GM11168 (cell line): ENCODE data around the gene GBX1.

ENCODE experiments used
- in situ Hi-C: fragments of 300-500 bp; cut with MboI; formaldehyde crosslinking; loops from one replicate; pipeline ENCODE4 v1.12.0; 2022; ENCODE audit warnings: low sequenced_read_pairs; ENCODE audit not compliant: unreplicated experiment

The GBX1 gene

DNA sequence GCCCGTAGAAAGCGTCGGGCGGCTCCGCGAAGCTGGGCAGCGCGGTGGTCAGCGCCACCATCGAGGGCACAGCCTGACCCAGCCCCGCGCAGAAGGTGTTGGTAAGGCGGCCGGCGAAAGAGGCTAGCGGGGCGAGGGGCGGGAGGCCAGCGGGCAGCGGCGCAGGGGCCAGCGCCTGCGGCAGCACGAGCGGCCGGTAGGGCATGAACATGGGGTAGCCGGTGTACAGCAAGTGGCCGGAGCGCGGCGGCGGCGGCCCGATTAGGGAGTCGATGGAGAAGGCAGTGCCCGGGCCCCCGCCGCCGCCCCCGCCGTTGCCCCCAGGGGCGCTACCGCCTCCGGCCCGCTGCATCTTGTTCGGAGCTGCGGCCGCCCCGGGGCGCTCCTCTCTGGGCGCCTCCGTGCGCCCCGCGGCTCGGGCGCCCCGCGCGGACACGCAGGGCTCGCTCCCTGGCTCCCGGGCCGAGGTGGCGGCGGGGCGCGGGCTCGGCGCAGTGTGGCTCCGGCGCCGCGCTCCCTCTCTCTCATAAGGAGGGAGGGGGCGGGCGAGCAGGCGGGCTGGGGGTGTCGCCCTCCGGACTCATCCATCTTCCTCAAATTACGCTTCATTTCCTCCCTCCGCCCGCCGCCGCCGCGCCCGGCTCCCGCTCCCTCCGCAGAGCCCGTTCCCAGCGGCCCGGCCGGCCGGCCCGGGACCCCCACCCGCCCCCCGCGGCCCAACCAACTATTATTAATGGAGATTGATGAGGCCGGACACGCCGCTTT is at the start of gene GBX1:
TSS of gene GBX1 (minus strand) at position 498 of the 765 bp plus-strand sequence. CDS start at position 352, 146 bp downstream.
- in situ Hi-C loops = no loop called here

DNA sequence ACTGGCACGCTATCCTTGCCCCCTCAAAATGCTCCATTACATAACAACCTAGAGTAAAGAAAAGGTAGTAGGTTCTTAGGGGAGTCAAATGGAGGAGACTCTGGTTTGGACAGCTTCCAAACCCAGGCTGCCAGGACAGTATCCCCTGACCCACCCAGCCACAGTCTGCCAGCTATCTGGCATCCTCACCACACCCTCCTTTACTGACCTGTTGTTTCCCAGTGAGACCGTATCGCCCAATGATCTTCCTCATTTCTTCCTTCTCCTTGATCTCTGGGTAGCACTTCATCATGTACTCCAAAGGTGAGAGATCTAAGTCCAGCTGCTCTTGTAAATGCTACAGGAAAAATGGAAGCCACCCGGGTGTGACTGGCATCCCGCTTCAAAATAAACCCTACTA is 47.9 kb upstream of the GBX1 start:
- in situ Hi-C loops = no loop called here

DNA sequence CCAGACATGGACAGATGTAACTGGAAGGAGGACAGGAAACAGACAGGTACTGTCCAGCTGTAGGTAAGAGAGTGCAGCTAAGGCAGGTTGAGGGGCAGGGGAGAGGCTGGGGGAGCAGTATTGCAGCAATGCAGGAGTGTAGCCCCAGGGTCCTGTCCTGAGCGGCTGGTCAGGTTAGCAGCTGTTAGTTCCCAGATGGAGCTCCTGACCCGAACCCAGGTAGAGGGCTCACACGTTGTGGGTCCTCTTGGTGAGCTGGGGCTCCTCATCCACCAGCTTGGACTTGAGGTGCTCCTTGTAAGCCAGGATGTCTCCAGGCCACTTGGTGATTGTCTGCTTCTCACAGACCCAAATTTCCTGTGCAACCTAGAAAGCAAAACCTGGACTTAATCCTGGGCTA is 46.3 kb upstream of the GBX1 start:
- in situ Hi-C loops = no loop called here

DNA sequence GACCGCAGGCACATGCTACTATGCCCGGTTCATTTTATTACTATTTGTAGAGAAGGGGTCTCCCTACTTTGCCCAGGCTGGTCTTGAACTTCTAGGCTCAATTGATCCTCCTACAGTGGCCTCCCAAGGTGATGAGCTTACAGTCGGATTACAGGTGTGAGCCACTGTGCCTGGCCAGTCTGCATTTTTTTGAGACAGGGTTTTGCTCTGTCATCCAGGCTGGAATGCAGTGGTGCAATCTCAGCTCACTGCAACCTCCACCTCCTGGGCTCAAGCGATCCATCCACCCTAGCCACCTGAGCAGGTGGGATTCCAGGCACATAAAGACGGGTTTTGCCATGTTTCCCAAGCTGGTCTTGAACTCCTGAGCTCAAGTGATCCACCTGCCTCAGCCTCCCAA is 45.1 kb upstream of the GBX1 start:
- in situ Hi-C loops = no loop called here

DNA sequence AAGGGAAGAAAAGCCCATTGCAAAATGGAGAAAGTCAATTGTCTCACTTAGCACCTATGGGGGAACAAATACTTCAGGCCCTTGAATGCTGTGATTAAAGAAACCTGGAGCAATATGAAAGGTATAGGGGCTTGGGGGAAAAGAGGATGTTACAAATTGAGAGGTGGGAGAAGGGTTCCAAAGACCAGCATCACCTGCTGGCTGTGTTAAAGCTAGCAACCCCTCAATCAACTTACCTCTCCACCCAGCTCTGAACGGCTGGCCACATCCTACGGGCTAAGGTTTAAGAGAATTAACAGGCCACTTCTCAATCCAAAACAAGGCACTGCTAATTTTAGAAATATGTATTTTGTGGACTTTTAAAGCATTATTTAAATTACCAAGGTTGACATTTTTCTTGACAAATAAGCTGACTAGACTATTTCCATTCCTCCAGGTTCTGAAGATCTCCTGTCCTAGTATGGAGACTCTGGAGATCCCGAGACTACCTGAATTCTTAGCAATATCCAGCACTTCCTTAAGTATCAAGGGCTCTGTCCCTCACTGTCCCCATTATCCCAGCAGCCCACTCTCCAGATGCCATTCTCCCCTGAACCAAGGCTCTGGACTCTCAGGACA is 43.8 kb upstream of the GBX1 start:
- in situ Hi-C loops = no loop called here

DNA sequence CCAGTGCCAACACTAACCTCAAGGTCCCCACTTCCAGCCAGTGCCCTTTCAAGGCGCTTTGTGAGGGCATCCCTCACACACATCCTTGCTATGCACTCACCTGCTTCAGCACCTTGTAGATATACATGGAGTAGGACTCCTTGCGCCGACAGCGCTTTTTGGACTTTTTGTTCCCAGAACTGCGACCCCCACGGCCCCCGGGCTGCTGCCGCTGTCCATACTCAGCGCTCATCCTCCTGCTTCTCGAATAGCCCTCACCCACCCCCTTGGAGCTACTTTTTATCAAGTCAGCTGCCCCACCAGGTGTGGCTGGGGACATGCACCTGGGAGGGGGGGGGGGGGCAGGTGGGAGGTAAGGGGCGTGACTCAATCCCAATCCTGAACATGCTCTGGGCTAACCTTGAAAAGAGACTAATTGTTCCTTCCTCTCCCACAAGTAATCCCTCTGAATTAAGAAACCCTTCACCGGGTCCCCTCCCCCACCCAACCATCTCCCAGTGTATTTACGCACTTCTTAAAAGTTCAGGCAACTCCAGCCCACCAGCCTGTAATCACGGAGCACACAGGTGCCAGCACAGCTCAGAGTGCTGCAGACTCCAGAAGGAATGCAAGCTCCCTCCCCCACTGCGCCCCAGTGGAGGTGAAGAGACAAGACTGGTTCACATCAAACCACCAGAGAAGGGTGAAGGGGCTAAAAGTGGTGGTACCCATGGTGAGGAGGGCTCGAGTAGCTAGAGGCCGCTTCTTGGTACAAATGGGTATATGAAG is 42.8 kb upstream of the GBX1 start, which contains the start of gene H2BK1:
TSS of gene H2BK1 (minus strand) at position 402 of the 768 bp plus-strand sequence. CDS start at position 232, 170 bp downstream.
- in situ Hi-C loops = no loop called here

DNA sequence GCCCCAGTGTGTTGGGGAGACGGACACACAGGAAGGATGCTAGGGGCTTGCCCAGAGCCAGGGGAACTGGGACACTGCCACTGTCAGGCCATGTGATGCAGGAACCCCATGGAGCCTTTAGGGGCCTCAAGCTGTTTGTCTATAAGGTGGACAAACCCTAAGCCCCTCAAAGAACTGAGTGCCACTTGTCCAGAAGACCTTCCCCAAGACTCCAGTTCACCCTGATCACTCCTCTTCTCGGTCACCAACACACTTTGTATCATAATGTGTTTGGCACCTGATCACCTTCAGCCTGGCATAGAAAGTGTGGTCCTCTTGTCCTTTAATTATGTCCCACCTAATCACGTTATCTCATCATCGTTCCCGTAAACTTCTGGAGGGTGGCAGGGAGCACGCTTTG is 42.1 kb upstream of the GBX1 start:
- in situ Hi-C loops = no loop called here

DNA sequence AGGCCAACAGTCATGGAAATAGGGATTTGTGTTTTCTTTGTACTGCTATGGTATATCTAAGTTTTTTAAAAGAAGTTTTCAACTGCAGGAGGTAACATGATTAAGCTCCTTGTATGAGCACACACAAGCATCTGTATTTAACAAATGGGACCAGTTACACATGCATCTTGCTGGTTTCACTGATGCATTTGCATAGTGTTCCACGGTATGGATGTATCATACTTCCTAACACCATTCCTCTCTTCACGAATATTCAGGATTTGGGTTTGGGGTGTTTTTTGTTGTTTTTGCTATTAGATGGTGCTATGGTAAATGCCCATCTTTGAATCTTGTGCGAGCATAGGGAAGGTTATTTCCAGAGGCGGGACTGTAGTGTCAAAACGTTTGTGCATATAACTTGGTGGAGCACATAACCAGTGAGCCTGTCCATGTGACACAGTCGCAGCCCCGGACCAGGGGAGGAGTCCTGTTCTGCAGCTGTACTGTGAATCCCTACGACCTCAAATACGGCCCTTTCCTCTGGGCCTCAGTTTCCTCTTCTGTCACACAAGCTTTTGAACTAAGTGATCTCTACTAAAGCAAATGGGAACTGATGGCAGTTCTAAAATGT is 40.9 kb upstream of the GBX1 start:
- in situ Hi-C loops = no loop called here

DNA sequence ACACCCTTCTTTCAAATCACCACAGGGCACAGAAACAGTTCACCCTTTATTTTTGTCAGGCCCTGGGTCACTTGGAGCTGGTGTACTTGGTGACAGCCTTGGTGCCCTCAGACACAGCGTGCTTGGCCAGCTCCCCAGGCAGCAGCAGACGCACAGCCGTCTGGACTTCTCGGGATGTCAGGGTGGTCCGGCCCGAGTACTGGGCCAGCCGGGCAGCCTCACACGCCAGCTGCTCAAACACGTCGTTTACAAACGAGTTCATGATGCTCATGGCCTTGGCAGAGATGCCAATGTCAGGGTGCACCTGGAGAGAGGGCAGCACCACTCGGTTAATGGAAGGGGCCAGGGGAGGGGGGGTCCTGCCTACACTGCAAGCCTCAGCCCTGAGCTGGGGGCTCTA is 40.3 kb upstream of the GBX1 start:
- in situ Hi-C loops = no loop called here

DNA sequence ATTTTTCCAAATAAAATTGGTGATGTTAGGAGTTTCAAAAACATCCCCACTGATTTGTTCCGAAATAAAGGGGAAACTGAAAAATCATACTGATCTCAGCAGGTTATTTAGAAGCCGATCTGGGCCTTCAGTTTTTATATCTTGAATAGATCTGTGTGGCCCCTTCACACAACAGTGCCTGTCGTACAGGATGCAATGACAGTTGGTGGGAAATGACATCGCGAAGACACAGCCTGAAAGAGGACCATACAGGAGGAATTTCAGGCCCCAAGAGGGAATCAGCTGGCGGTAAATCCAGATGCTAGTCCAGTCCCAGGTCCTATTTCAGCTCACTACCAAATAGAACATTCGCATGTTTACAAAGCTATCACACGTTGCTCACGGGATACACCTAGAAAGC is 39.8 kb upstream of the GBX1 start:
- in situ Hi-C loops = no loop called here

DNA sequence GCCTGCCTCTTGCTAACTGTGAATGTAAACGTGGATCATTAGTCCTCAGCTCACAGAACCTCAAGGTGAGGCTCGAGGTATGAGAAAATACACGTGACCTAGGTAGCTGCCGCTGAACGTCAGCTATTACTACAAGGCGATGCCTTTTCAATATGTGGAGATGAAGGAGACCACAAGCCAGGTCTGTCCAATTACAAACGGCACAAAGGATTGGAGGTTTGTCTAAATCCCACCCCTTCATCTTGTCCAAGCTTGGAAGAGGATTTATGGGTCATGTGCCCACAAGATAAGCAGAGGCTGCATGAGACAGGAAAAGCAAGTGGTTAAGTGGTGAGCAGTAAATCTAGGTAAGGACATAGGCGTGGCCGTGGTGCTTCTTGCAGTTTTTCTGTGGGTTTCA is 39.4 kb upstream of the GBX1 start:
- in situ Hi-C loops = no loop called here

DNA sequence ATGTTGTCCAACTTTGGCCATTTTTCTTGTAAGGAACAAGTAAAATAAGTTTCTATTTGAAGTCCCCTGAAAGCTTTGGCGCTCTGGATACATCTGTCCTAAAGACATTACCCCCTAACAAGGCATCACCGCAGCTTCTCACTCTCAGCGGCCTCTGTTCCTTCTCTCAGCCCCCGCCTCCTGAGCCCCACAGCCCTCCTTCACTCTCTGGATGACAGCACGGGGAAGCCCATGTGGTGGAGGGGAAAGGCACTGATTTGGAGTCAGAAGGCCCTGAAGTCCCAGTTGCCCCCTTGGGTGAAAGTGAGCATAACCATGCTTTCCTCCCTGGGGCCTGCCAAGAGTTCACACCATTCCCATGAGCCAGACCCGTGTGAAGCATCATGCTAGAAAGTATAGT is 38.2 kb upstream of the GBX1 start:
- in situ Hi-C loops = no loop called here

DNA sequence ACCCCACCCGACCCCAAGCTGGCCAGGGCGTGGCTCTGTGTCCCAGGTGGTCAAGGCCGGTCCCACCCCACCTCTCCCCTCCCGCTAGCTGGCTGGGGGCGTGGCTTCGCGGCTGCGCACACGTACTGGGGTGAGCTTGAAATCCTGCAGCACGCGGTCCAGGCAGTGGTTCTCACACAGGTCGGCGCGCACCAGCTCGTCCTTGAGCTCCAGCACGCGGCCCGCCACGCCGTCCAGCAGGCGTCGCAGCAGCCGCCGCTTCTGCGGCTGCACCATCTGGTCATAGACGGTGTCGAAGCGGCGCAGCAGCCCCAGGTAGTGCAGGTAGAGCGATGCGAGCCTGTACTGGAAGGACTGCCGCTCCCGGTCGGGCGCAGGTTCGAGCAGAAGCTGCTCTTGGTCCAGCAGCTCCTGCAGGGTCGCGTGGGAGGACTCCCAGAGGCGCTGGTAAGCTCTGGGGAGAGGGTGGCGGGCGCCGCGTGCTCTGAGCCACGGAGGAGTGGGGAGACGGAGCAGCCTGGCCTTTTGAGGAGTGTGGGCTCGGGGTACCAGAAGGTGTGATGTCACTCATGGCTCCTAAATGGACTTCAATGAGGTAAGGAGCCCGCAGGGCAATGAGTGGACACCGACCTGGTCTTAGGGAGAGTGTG is 37.0 kb upstream of the GBX1 start:
- in situ Hi-C loops = no loop called here

DNA sequence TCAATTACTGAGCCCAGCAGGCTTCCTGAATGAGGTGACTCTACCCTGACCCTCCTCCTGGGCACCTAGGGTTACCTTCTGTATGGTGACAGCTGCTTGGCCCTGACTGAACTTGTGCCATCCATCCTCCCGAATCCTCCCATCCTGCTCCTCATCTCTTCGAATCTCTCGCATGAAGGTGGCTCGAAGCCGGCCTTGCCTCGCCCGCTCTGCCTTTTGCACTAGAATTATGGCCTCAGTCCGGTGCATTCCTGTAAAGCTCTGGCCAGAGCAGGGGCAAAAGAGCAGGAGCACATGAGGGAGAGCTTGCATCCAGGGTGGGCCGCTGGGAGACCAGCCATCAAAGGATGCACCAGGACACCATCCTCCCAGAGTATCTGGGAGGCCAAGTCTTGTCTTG is 35.3 kb upstream of the GBX1 start:
- in situ Hi-C loops = no loop called here

DNA sequence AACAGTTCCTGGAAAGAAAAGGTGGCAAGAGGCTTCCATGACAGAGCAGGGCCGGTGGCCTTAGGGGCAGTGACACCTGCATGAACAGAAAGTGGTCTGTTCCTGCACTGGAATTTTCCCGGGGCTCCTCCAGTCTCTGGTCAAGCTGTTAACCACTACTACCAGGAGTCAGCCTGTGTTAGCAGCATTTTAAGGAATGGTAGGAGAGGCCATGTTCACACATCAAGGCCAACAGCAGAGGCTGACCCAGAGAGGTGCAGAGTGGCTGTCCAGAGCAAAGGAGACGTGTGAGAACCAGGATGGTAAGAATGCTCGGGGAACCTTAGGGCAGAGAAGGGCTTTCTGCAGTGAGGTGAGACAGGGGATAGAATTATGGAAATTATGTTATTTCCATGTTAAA is 34.3 kb upstream of the GBX1 start:
- in situ Hi-C loops = no loop called here

DNA sequence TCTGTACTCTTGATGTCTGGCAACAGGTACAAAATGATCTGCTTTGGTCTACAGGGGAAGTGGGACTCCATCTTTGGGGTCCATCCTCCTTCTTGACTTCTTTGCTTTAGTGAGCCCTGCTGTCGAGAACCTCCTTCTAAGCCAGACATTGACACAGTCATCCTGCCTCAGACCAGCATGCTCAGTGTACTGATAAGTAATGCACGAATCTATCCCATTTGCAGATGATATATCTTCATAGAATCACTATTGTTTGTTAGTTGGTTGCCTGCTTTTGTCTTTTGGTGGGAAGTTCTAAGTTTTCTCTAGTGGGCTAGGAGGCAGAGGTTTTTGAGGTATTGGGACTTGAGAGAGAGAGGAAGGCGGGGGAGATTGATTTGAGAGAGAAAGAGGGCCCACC is 33.9 kb upstream of the GBX1 start:
- in situ Hi-C loops = no loop called here

DNA sequence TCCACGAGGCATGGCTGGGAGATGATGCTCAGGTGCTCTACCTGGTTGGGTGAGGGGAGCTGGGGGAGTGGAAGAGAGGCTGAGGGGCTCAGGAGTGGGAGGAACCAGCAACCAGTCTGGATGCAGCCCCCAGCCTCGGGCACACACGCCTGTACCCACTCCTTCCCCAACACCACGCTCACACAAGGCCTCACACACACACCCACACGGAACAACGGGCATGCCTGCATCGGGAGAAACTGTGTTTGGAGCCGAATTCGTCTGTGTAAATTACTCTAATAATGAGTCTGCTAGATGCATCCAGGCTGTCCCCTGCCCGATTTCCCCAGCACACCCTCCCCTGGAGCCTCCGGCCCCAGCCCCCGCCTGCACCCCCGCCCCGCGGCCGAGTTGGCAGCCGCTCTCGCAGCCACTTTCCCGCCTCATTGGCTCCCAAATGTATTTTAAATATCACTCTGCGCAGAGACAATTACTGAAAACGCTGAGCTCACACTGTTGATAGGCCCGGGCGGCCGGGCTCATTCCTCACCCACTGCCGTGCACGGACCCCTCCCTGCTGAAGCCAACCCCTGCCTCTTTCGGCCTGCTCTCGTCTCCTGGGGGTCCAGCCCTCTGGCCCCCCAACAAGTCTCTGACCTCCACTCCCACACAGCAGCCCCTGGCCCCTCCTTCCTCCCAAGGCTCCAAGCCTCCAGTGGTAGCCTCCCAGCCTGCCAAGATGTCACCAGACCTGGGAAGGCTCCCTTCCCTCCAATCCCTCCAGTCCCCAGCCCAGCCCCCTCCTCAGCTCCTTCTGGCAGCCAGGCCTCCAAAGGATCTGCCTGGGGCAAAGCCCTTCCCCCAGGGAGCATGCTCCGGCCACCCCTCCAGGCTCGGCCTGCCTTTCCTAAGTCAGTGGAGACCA is 31.7 kb upstream of the GBX1 start:
- in situ Hi-C loops = no loop called here

DNA sequence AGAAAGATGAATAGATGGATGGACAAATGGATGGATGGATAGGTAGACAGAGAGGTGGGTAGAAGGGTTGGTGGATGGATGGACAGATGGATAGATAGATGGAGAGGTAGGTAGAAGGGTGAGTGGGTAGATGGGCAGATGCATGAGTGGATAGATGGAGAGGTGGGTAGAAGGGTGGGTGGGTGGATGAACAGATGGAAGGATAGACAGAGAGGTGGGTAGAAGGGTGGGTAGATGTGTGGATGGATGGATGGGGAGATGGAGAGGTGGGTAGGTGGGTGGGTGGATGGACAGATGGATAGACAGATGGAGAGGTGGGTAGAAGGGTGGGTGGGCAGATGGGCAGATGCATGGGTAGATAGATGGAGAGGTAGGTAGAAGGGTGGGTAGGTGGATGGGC is 30.4 kb upstream of the GBX1 start:
- in situ Hi-C loops = no loop called here
